Stimulated activated CD8-positive, alpha-beta memory T cell treated with anti-CD3 and anti-CD28 coated beads, Interleukin-7, amount 100 ng/mL, for 48 hours (primary cell): ENCODE data around the gene CALHM6.

Experiments
- DNase-seq, 2 donors: peaks; one replicate each; pipeline ENCODE4 v3.0.0-alpha.2; 2020; ENCODE audit warnings: low read depth in 1 of 2; ENCODE audit errors: extremely low read depth in 1 of 2

The CALHM6 gene

GRCh38 chr6:116444575-116444974 is 16.6 kb upstream of the CALHM6 start:
- no peak for DNase-seq

GRCh38 chr6:116445102-116445501 is 16.1 kb upstream of the CALHM6 start:
- DNase-seq = no peak

- DNase-seq = no peak
These were observed 14.8 kb upstream of the CALHM6 start for GRCh38 chr6:116446399-116446798.

GRCh38 chr6:116447052-116447451 is 14.1 kb upstream of the CALHM6 start:
- no peak for DNase-seq

- no peak for DNase-seq
These were observed 13.6 kb upstream of the CALHM6 start for GRCh38 chr6:116447496-116448011.

- no peak for DNase-seq
These were observed 11.6 kb upstream of the CALHM6 start for GRCh38 chr6:116449565-116449964.

GRCh38 chr6:116450185-116450710 is 10.9 kb upstream of the CALHM6 start:
- DNase-seq = no peak

GRCh38 chr6:116450769-116451740 is 10.1 kb upstream of the CALHM6 start:
- no peak for DNase-seq

- DNase-seq = no peak
These were observed 9.3 kb upstream of the CALHM6 start for GRCh38 chr6:116451916-116452315.

GRCh38 chr6:116452531-116452930 is 8.6 kb upstream of the CALHM6 start:
- no peak for DNase-seq

GRCh38 chr6:116456106-116456505 is 5.1 kb upstream of the CALHM6 start:
- DNase-seq = no peak

GRCh38 chr6:116456927-116457326 is 4.2 kb upstream of the CALHM6 start:
- DNase-seq = no peak

- DNase-seq = no peak
These were observed 2.9 kb upstream of the CALHM6 start for GRCh38 chr6:116458264-116458663.

GRCh38 chr6:116459927-116460326 is 1.2 kb upstream of the CALHM6 start:
- DNase-seq = no peak

- peak in 1 of 2 donors; percentile 36 for DNase-seq
These were observed 1.0 kb downstream of the CALHM6 start for GRCh38 chr6:116461932-116462885.

GRCh38 chr6:116463301-116463700 is 2.1 kb downstream of the CALHM6 start:
- no peak for DNase-seq

GRCh38 chr6:116465246-116465645 is 4.1 kb downstream of the CALHM6 start:
- DNase-seq = no peak

GRCh38 chr6:116467096-116467495 is 5.9 kb downstream of the CALHM6 start:
- DNase-seq = no peak

- no peak for DNase-seq
These were observed 6.3 kb downstream of the CALHM6 start for GRCh38 chr6:116467514-116467913.

- DNase-seq = no peak
These were observed 7.1 kb downstream of the CALHM6 start for GRCh38 chr6:116468293-116468692.

GRCh38 chr6:116471531-116471930 is 10.4 kb downstream of the CALHM6 start:
- no peak for DNase-seq
